ENCODE data around the gene HEATR9.

DNA sequence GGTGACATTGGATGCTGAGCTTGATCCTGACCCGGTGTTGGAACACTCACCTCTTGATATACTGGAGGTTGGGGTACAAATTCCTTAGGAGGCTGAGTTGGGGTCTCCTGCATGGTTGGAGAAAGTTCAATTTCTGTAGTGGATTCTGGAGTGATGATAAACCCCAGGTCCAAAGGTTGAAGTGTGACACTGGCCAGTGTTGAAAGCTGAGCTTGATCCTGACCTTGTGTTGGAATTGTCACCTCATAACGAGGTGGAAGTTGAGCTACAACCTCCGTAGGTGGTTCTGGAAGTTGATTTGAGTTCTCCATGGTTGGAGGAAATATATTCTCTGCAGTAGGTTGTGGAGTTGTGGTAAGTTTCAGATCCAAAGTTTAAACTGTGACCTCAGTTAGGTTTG, 40.7 kb upstream of the HEATR9 start:
- TF ChIP-seq, protein P1, sequence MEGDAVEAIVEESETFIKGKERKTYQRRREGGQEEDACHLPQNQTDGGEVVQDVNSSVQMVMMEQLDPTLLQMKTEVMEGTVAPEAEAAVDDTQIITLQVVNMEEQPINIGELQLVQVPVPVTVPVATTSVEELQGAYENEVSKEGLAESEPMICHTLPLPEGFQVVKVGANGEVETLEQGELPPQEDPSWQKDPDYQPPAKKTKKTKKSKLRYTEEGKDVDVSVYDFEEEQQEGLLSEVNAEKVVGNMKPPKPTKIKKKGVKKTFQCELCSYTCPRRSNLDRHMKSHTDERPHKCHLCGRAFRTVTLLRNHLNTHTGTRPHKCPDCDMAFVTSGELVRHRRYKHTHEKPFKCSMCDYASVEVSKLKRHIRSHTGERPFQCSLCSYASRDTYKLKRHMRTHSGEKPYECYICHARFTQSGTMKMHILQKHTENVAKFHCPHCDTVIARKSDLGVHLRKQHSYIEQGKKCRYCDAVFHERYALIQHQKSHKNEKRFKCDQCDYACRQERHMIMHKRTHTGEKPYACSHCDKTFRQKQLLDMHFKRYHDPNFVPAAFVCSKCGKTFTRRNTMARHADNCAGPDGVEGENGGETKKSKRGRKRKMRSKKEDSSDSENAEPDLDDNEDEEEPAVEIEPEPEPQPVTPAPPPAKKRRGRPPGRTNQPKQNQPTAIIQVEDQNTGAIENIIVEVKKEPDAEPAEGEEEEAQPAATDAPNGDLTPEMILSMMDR (IDR thresholded peaks at IDR 0.05), result no peak
- TF ChIP-seq POLR2A (IDR thresholded peaks at IDR 0.05), result no peak
